ENCODE data around the gene AUTS2.

The AUTS2 gene

GRCh38 chr7:70188901-70189650, 590.8 kb downstream of the AUTS2 start:
- DNase-seq (ENCODE audit: low read depth), result no peak
- no peak overlapping the region for H3K4me3 ChIP-seq (ENCODE audit: low read depth, low read length)
- TF ChIP-seq CTCF (IDR thresholded peaks at IDR 0.05; ENCODE audit: insufficient read depth, low read depth, low read length, missing control alignments), result no peak

GRCh38 chr7:70189776-70190175, 591.5 kb downstream of the AUTS2 start:
- TF ChIP-seq CTCF (IDR thresholded peaks at IDR 0.05; ENCODE audit: insufficient read depth, low read depth, low read length, missing control alignments), result no peak
- DNase-seq (ENCODE audit: low read depth), result no peak
- no peak overlapping the region for H3K4me3 ChIP-seq (ENCODE audit: low read depth, low read length)

GRCh38 chr7:70190281-70190680, 592.0 kb downstream of the AUTS2 start:
- DNase-seq (ENCODE audit: low read depth), result no peak
- no peak overlapping the region for H3K4me3 ChIP-seq (ENCODE audit: low read depth, low read length)
- TF ChIP-seq CTCF (IDR thresholded peaks at IDR 0.05; ENCODE audit: insufficient read depth, low read depth, low read length, missing control alignments), result no peak

- TF ChIP-seq CTCF (IDR thresholded peaks at IDR 0.05; ENCODE audit: insufficient read depth, low read depth, low read length, missing control alignments), result peak; percentile 19
- no peak overlapping the region for H3K4me3 ChIP-seq (ENCODE audit: low read depth, low read length)
- peak; percentile 39 for DNase-seq (ENCODE audit: low read depth)
Observed at GRCh38 chr7:70193514-70193913, 595.2 kb downstream of the AUTS2 start.

GRCh38 chr7:70208236-70209063, 610.2 kb downstream of the AUTS2 start:
- DNase-seq (ENCODE audit: low read depth), result no peak
- no peak for TF ChIP-seq CTCF (IDR thresholded peaks at IDR 0.05; ENCODE audit: insufficient read depth, low read depth, low read length, missing control alignments)
- H3K4me3 ChIP-seq (ENCODE audit: low read depth, low read length), result no peak overlapping the region

- no peak for TF ChIP-seq CTCF (IDR thresholded peaks at IDR 0.05; ENCODE audit: insufficient read depth, low read depth, low read length, missing control alignments)
- H3K4me3 ChIP-seq (ENCODE audit: low read depth, low read length), result no peak overlapping the region
- DNase-seq (ENCODE audit: low read depth), result no peak
Observed at GRCh38 chr7:70210200-70210935, 612.1 kb downstream of the AUTS2 start.
